ENCODE data around the gene SLC2A5.

Gene SLC2A5

DNA sequence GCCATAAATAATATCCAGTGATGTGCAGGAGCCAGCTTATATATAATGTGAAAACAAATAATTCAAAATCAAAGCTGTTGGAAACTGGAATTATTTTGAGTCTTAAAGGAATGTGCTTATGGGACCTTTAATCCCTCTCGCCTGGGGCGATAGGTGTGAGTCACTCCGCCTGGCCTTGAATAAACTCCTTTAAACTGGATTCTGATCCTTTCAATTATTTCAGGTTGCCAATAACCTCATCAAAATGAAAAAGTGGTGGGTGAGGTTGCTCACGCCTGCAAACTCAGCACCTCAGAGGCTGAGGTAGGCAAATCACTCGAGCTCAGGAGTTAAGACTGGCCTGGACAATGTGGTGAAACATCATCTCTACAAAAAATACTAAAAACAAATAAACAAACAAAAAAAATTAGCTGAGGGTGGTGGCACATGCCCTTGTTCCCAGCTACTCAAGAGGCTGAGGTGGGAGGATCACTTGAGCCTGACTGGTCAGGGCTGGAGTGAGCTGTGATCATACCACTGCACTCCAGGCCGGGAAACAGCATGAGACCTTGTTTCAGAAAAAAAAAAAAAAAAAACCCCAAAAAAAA lies 11.4 kb upstream of the SLC2A5 start:
- TF ChIP-seq POLR2A (IDR thresholded peaks at IDR 0.05; ENCODE audit: low read depth, low read length) (no peak), PAX5 (IDR thresholded peaks at IDR 0.05; ENCODE audit: insufficient read depth, low read length, severe bottlenecking) (no peak), SPI1 (IDR thresholded peaks at IDR 0.05; ENCODE audit: low read depth, low read length) (no peak), TAF1 (IDR thresholded peaks at IDR 0.05; ENCODE audit: low read depth, low read length) (no peak), POLR2AphosphoS5 (IDR thresholded peaks at IDR 0.05; ENCODE audit: low read depth, low read length) (no peak), POU2F2 (IDR thresholded peaks at IDR 0.05; ENCODE audit: low read depth, low read length) (no peak)
- DNase-seq (ENCODE audit: insufficient read length, low spot score): no peak
- FAIRE-seq: no peak

DNA sequence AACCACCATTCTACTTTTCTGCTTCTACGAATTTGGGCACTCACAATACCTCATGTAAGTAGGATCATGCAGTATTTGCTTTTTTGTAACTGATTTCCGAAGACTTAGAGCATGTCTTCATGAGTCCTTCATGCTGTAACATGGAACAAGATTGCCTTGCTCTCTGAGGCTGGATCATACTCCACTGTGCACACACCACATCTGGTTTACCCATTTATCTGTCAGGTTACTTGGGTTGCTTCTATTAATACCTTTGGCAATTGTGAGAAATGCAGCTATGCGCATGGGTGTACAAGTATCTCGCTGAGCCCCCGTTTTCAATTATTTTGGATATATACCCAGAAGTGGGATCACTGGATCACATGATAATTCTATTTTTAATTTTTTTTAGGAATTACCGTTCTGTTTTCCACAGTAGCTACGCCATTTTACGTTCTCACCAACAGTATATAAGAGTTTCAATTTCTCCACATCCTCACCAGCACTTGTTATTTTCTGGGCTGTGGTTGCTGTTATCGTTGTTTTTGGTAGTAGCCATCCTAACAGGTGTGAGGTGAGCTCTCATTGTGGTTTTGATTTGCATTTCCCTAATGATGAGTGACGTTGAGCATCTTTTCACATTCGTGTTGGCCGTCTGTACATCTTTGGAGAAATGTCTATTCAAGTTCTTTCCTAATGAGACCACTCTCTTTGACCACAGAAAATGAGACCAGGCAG lies 10.7 kb upstream of the SLC2A5 start:
- no peak for DNase-seq (ENCODE audit: insufficient read length, low spot score)
- peak; percentile 90 for FAIRE-seq
- TF ChIP-seq SPI1 (IDR thresholded peaks at IDR 0.05; ENCODE audit: low read depth, low read length) (0 out of 2 replicates have a peak, but pooled peaks have one; percentile 42), POU2F2 (IDR thresholded peaks at IDR 0.05; ENCODE audit: low read depth, low read length) (peak; percentile 98), POLR2AphosphoS5 (IDR thresholded peaks at IDR 0.05; ENCODE audit: low read depth, low read length) (peak; percentile 8; the same call in 1 of the 2 replicates), PAX5 (IDR thresholded peaks at IDR 0.05; ENCODE audit: insufficient read depth, low read length, severe bottlenecking) (no peak), TAF1 (IDR thresholded peaks at IDR 0.05; ENCODE audit: low read depth, low read length) (0 out of 2 replicates have a peak, but pooled peaks have one; percentile 22), POLR2A (IDR thresholded peaks at IDR 0.05; ENCODE audit: low read depth, low read length) (no peak)

DNA sequence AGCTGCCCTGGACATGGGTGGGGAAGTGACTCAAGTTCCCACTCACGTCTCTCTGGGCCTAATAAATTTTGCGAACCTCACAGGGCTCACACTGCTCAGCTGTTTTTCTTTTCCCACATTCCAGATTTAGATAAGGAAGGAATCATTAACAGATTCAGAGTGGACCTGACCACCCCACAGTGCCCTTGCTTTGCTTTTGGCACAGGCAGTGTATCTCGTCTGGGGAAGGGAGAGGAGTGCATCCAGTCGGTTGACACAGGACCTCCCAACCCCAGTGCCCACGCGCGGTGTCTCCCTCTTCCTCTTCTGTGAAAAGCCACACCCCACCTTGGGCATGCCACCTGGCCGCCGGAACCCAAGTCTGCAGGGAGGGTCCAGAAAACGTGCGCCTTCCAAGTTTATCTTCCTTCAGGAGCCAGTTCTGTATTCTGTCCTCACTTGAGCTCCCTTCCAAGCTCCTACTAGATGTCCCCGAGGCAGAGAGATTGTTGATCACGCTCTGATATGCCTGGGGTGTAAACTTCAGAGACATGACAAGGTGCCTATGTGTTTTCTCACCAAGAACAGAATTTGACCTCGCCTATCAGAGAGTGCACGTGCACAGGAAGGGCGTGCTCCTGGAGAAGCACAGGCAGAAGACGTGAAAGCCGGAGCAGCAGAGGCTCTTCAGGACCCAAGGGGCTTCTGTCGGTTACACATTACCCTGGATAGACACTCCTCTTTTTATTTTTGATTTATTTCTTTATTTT lies 9.5 kb upstream of the SLC2A5 start:
- DNase-seq (ENCODE audit: insufficient read length, low spot score): no peak
- no peak for FAIRE-seq
- no peak for TF ChIP-seq TAF1 (IDR thresholded peaks at IDR 0.05; ENCODE audit: low read depth, low read length)
- TF ChIP-seq SPI1 (IDR thresholded peaks at IDR 0.05; ENCODE audit: low read depth, low read length): peak; percentile 42; the same call in 1 of the 2 replicates

DNA sequence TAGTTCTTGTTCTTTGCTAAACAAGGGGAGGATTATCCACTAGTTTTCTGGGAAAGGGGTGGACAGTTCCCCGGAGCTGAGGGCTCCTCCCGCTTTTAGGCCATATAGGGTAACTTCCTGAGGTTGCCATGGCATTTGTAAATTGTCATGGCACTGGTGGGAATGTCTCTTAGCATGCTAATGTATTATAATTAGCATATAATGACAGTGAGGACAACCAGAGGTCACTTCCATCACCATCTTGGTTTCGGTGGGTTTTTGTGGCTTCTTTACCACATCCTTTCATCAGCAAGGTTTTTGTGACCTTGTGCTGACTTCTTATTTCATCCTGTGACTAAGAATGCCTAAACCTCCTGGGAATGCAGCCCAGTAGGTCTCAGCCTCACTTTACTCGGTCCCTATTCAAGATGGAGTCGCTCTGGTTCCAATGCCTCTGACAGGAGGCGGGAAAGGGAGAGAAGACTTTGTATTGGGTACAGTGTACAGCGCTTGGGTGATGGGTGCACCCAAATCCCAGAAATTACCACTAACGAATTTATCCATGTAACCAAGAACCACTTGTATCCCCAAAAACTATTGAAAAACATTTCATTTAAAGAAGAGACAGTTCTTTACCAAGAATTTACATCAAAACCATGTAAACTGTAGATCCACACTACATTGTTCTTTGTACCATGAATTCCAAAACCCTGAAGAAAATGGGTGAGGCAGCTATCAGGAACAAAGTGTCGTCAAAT lies 8.7 kb upstream of the SLC2A5 start:
- no peak for DNase-seq (ENCODE audit: insufficient read length, low spot score)
- TF ChIP-seq SPI1 (IDR thresholded peaks at IDR 0.05; ENCODE audit: low read depth, low read length): peak; percentile 14; the same call in 1 of the 2 replicates
- TF ChIP-seq POLR2A (IDR thresholded peaks at IDR 0.05; ENCODE audit: low read depth, low read length): no peak
- no peak for TF ChIP-seq TAF1 (IDR thresholded peaks at IDR 0.05; ENCODE audit: low read depth, low read length)
- TF ChIP-seq POU2F2 (IDR thresholded peaks at IDR 0.05; ENCODE audit: low read depth, low read length): peak; percentile 94
- TF ChIP-seq PAX5 (IDR thresholded peaks at IDR 0.05; ENCODE audit: insufficient read depth, low read length, severe bottlenecking): no peak
- peak; percentile 82 for FAIRE-seq

DNA sequence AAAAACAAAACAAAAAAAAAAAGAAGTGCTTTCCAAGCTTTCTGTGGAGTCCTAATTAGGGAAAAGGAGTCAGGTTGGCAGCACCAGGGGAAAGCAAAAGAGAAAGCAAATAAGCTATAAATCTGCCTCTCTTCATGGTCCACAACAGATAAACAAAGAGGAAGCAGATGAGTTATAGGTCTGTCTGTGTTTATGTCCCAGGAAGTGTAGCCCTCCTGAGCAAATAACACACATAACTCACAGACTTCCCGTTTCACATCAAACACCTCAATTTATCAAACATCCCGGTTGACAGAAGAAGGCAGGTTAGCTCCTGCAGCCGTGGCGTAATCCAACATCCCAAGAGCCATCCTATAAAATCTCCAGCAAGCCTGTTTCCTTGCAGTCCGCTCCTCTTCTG lies 5.6 kb upstream of the SLC2A5 start:
- TF ChIP-seq POU2F2 (IDR thresholded peaks at IDR 0.05; ENCODE audit: low read depth, low read length) (no peak), PAX5 (IDR thresholded peaks at IDR 0.05; ENCODE audit: insufficient read depth, low read length, severe bottlenecking) (no peak), SPI1 (IDR thresholded peaks at IDR 0.05; ENCODE audit: low read depth, low read length) (peak; percentile 69), POLR2A (IDR thresholded peaks at IDR 0.05; ENCODE audit: low read depth, low read length) (no peak), POLR2AphosphoS5 (IDR thresholded peaks at IDR 0.05; ENCODE audit: low read depth, low read length) (no peak)
- no peak for DNase-seq (ENCODE audit: insufficient read length, low spot score)
- FAIRE-seq: peak; percentile 76

DNA sequence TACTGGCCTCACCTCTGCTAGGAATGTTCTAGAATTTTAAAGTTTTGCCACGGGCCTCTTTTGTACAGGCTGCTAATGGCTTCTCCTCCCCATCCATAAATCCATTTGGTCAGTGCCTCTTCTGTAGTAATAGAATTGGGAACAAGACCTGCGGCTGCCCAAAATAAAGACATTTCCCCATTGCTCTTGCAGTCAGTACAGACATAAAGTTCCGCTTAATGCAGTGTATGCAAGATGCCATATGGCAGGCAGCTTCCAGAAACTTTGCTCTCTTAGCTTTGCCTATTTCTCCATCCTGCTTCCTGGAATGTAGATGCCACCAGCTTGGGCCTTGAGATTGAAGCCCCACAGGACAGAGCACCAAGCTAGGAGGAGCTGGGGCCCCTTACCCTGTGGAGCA lies 3.7 kb upstream of the SLC2A5 start:
- DNase-seq (ENCODE audit: insufficient read length, low spot score): no peak
- no peak for FAIRE-seq

DNA sequence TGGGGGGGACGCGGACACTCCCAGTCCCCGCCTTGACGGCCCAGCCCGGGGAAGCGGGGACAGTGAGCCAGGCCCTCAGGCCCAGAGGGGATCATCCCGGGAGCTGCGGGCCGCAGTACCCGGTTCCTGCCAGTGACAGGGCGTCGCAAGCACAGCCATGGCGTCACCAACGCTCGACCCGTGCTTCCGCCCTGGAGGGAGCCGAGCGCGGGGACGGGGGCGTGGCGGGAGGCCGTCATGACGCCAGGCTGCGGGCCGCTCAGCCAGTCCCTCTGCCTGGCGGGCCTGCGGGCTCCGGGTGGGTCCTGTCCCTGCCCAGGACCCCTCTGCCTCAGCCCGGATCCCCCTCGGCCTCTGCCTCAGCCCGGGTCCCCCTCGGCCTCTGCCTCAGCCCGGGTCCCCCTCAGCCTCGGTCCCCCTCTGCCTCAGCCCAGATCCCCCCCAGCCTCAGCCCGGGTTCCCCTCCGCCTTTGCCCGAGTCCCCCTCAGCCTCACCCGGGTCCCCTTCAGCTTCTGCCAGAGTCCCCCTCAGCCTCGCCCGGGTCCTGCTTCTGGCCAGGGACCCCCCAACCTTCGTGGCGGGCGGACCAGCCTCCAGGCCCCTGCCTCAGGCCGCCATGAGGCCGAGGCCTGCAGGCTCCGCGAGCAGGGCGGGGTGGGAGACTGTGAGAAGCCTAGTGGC lies 2.3 kb upstream of the SLC2A5 start:
- FAIRE-seq (no peak), DNase-seq (ENCODE audit: insufficient read length, low spot score) (no peak)
- TF ChIP-seq POLR2A (IDR thresholded peaks at IDR 0.05; ENCODE audit: low read depth, low read length) (no peak), PAX5 (IDR thresholded peaks at IDR 0.05; ENCODE audit: insufficient read depth, low read length, severe bottlenecking) (no peak), POU2F2 (IDR thresholded peaks at IDR 0.05; ENCODE audit: low read depth, low read length) (no peak), TAF1 (IDR thresholded peaks at IDR 0.05; ENCODE audit: low read depth, low read length) (no peak)

More for the DNA sequence above, 3.7 kb upstream of the SLC2A5 start:
- TF ChIP-seq POLR2A (IDR thresholded peaks at IDR 0.05; ENCODE audit: low read depth, low read length) (no peak), SPI1 (IDR thresholded peaks at IDR 0.05; ENCODE audit: low read depth, low read length) (no peak), PAX5 (IDR thresholded peaks at IDR 0.05; ENCODE audit: insufficient read depth, low read length, severe bottlenecking) (no peak), TAF1 (IDR thresholded peaks at IDR 0.05; ENCODE audit: low read depth, low read length) (no peak), POLR2AphosphoS5 (IDR thresholded peaks at IDR 0.05; ENCODE audit: low read depth, low read length) (no peak), POU2F2 (IDR thresholded peaks at IDR 0.05; ENCODE audit: low read depth, low read length) (no peak)

DNA sequence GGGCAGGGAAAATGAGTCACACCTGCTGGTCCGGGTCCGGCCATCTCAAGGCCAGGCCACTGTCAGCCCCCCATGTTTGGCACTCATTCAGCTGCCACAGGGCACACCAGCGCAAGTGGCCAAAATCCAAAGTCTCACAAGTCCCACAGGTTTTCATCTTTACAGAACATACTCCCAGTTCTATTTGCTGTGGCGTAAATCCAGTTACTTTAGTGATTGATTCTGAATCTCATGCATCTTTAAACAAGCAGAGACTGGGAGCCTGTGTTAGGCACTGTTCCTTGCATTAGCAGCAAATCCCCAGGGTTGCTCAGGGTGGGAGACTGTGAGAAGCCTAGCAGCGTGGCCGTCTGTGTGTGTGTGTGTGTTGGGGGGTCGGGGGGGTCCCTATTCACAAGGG lies 1.1 kb upstream of the SLC2A5 start:
- DNase-seq (ENCODE audit: insufficient read length, low spot score) (no peak), FAIRE-seq (no peak)
- no peak for TF ChIP-seq POU2F2 (IDR thresholded peaks at IDR 0.05; ENCODE audit: low read depth, low read length)
- no peak for TF ChIP-seq TAF1 (IDR thresholded peaks at IDR 0.05; ENCODE audit: low read depth, low read length)
- TF ChIP-seq POLR2AphosphoS5 (IDR thresholded peaks at IDR 0.05; ENCODE audit: low read depth, low read length): no peak
- no peak for TF ChIP-seq PAX5 (IDR thresholded peaks at IDR 0.05; ENCODE audit: insufficient read depth, low read length, severe bottlenecking)
- TF ChIP-seq POLR2A (IDR thresholded peaks at IDR 0.05; ENCODE audit: low read depth, low read length): no peak
- TF ChIP-seq SPI1 (IDR thresholded peaks at IDR 0.05; ENCODE audit: low read depth, low read length): no peak
